Activated CD4-positive, alpha-beta T cell treated with anti-CD3 and anti-CD28 coated beads, Interleukin-2, amount 50 U/mL, for 16 hours (primary cell): ENCODE results near the gene ATP2B2.

ENCODE experiments used
- DNase-seq: peaks from one replicate; pipeline ENCODE4 v3.0.0-alpha.2; 2020

Gene ATP2B2

DNA sequence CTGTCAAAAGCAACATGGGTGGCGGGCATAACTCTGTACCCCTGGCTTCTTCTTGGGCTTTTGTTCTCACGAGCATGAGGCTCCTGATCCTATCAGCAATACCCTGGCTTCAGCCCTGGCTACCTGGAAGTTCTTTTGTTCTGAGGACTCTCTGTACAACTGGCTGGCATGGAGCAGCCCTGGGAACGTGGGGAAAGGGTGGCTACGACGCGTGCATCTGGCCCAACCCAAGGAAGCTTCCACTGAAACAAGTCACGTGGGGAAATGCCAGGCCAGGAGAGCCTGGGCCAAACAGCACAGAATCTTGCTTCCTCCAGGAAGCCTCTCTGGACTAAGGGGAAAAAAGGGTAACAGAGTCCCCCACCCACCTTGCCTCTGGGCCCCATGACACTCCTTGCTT lies 22.7 kb upstream of the ATP2B2 start:
- no peak for DNase-seq

GRCh38 chr3:10527295-10528001 lies 22.1 kb upstream of the ATP2B2 start:
- DNase-seq = no peak

- DNase-seq = no peak
Measured at GRCh38 chr3:10526366-10526765, 21.0 kb upstream of the ATP2B2 start.

DNA sequence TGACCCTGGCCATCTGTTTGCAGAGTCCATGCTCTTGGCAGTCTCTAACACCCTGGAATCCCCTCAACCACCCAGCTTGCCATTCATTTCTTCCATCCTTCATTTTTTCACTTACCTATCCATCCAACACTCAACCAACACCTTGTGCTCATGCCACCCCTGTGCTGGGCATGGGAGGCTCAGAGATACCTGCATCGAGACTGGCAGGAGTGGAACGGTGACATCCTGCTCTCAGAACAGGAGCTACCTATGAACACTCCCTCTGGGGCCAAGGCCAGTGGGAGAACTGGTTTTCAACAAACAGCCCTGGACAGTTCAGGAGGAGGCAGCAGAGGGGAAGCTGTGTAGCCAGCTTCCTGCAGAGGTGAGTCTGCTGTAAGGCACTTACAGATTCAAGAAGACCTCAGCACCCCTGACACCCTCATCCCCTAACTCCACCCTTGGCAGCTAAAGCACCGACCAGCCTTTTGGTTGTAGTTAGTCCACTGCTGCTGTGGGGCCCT lies 19.5 kb upstream of the ATP2B2 start:
- DNase-seq = no peak

DNA sequence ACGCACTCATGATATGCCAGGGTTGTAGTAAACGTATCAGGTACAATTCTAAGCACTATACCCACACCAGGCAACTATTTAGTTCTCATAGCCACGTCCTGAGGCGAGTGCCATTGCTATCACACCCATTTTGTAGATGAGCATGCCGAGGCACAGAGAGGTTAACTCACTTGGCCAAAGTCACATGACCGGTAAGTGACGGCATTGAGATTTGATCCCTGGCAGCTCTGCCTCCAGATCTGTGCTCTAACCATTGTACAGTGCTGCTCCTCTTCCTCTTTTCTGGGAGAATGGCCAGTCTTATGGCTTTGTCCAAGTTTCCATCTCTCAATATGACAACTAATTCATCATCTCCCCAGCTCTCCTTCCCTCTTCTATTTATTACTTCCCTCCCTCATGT lies 18.9 kb upstream of the ATP2B2 start:
- DNase-seq = no peak

DNA sequence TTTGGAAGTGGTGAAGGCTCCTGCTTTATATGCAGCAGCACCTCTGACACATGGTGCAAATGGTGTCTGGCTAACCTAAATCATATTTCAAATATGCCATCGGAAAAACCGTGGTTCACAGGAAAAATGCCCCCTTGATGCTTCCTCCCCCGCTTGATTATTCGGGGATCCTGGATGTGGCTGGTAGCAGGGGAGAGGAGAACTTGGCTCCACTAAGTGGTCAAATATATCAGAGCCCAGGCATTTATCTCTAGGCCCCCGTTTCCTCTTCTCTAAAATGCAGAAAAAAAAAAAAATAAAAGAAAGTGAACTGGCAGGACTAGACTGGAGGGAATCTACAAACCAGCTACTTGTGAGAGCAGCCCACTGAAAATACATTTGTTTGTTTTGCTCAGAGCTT lies 18.2 kb upstream of the ATP2B2 start:
- no peak for DNase-seq

DNA sequence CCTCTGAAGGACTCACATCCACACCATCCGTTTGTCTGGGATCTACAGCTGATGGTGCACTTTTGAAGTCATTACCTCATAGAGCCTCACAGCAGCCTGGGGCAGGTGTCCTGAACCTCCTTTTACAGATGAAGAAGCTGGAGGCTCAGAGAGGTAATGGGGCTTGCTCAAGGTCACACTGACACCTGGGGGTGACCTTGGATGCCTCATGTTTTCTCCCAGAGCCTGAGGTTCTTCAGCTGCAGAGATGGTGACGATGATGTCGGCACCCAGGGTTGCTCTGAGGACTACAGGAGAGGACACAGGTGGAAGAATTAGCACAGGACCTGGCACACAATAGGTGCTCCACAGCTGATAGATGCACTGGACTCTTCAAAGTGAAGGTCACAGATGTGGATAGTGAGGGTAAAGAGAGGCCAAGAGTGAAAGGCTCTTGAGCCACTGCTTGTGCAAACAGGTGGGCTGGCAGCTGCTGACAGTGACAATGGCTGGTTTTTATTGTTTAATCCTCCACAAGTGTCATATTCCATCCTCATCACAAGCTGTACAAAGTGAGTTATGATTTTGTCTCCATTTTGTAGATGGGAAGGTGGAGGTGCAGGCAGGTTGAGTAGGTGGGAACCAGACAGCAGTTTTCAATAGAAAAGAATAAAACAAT lies 17.4 kb upstream of the ATP2B2 start:
- DNase-seq = no peak

DNA sequence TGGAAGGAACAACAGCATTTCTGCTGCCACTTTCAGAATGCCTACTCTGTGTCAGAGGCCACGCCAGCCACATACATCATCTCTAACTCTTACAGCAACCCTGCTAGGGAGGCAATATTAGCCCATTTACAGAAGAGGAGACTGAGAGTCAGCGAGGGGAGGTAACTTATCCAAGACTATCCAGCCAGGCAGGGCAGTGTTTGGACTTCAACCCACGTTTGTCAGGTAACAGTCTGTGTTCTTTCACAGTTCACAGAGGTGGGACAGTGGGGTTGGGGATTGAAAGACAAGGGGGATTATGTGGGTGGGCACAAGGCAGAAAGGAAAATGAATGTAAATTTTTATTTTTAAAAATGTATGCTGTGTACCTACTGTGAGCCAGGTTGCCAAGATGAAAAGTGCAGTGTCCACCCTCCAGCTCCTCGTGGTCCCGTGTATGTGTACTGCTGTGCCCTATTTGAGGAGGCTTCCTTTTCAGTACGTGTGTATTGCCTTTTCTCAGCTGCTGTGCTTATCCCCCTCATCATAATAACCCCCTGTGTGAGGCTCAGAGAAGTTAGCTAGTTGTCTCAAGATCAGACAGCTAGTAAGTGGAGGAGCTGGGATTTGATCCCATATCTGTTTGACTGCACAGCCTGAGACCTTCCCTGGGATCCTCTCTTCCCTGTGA lies 16.5 kb upstream of the ATP2B2 start:
- no peak for DNase-seq

DNA sequence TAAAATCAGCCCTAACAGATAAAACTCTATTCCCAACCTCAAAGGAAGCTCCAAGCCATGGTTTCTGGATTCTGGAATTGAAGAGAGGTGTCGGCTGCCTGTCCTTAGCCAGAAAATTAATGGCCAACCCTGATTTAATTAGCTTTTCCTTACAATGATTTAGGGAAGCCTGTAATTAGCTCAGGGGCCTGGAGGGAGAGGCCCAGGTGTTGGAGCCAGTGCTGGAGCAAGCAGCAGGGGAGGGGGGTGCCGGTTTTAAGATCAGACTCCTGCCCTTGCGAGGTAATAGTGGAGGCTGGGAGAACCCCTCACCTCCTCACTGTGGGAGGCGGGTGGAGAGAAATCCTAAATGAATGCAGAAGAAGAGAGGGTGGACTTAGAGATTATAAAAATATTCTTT lies 14.7 kb upstream of the ATP2B2 start:
- no peak for DNase-seq

GRCh38 chr3:10519236-10519635 lies 13.8 kb upstream of the ATP2B2 start:
- DNase-seq = no peak

- no peak for DNase-seq
Measured at GRCh38 chr3:10518506-10519150, 13.2 kb upstream of the ATP2B2 start.

- DNase-seq = no peak
Measured at GRCh38 chr3:10517627-10518026, 12.2 kb upstream of the ATP2B2 start.

GRCh38 chr3:10516544-10517452 lies 11.4 kb upstream of the ATP2B2 start:
- DNase-seq = no peak

- no peak for DNase-seq
Measured at GRCh38 chr3:10515884-10516495, 10.6 kb upstream of the ATP2B2 start.

DNA sequence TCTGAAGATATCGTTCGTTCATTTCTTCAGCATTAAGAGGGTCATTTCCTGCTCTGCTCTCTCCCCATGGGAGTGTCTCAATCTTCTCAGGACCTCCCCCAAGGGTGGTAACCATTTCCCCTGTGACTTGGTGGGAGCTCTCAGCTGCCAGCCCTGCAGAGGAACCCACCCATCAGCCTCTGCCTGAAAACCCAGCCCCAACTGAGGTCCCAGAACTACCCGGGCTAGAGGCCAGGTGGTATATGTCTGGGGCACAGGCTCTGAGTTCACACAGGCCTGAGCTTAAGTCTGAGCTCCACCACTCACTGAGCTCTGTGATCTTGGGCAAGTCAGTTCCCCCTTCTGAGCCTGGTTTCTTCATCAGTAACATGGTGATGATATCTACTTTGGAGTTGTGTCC lies 10.0 kb upstream of the ATP2B2 start:
- DNase-seq = no peak

GRCh38 chr3:10514407-10515069 lies 9.2 kb upstream of the ATP2B2 start:
- no peak for DNase-seq

DNA sequence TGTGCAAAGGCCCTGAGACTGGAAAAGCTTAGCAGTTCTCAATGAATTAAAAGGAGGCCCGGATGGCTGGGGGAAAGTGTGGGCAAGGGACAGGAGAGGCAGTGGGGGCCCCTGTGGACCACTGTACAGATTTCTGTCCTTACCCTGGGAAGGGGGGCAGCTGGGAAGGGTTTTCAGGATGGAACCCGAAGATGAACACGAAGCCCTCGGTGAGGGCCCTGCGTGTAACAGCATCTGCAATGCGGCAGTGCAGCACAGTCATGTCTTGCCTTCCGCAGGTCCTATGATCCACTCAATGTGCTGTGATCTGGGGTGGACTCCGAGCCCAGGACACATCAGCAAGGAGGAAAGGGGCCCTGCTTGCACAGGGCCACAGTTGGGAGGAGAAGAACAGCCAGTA lies 7.9 kb upstream of the ATP2B2 start:
- no peak for DNase-seq

DNA sequence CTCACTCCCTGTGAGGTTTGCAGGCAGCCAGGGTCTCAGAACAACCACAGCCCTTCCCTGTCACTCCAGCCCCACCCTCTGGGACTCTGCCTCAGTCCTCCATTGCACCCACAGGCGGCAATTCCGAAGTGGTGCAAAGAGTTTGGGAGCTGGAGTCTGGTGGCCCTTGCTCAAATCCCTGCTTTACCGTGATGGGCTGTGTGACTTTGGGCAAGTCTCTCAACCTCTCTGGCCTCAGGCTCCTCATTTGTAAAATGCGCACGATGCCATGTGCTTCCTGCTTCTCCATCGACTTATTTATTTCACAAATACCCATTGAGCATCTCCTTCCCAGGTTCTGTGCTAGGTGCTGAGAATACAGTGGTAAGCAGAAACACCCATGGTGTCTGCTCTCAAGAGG lies 7.3 kb upstream of the ATP2B2 start:
- no peak for DNase-seq

DNA sequence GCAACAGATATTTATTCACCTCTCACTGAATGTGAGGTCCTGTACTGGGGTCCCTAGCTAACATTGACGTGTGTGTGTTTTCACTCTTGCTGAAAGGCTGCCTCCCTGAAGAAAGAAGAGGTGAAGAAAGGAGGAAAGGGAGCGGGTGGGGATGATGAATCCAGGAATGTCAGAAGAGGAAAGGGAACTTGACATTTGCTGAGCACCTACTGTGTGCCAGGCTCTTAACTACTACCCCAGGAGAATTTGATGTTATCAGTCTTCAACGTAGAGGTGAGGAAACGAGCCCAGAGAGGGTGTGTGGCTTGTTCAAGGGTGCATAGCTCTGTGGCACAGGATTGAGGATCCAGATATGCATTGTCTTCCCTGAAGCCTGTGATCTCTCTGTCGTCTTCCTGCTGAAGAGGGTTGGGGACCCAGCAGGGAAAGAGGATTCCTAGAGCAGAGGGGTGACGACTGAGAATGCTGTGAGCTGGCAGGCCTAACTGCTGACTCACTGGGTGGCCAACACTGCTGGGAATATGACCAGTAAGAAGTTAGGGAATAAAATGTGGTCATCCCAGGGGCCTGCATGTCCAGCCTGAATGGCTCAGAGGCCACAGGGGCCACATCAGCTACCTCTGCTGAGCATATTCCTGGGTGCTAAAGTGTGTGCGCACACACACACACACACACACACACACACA lies 6.6 kb upstream of the ATP2B2 start:
- no peak for DNase-seq

DNA sequence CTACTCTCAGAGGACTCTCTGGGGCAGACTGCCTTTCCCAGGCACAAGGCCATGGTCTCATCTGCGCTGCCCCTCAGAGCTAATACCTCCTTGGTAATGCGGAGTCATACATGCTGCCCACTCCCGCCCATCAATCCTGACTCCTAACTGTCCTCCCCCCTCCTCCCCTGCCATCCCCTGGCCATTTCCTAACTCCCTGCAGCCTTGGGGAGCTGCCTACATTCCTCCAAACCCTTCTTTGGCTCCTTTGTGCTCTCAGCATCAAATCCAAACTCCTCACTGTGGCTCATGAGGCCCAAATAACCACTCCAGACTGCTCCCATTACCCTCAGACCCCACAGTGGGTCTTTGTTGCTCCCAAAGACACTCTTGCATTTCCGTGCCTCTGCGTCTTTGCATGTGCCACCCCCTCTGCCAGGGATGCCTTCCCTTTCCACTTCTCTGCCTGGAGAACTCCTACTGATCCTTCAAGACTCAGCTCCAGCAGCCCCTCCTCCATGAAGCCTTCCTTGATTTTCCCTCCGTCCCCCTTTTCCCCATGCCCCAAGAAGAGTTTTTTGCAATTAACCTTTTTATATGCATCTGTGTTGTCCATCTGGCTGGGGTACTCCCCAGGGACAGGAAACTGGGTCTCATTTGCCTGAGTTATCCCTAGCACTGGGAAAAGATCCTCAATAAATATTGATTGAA lies 5.5 kb upstream of the ATP2B2 start:
- no peak for DNase-seq
